HG02588 (cell line): ENCODE measurements around the gene KRTAP5-10.
"Not testable (repeated sequence)": the region's sequence is repeated elsewhere in the genome, so short reads cannot be mapped to it uniquely, and the experiment has no call there.

Experiments used
- ATAC-seq: cut with Tn5 transposase; IDR thresholded peaks from one replicate; pipeline ENCODE4 v1.9.1; 2021; ENCODE audit warnings: mild to moderate bottlenecking, moderate library complexity; ENCODE audit not compliant: unreplicated experiment

Gene KRTAP5-10

DNA sequence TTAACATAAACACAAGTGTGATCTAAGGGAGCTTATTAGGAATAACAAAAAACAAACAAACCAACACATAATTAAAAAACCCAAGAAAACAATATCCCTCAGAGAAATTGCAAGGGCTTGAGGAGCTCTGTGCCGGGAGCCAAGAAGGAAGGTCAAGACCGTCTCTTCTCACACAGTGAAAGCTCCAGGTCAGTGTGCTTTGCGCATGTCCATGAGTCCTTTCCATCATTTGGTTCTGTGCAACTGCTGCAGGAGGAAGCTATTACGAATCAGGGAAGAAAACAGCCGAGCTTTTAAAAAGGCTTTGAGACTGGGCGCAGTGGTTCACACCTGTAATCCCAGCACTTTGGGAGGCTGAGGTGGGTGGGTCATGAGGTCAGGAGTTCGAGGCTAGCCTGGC is 23.0 kb upstream of the KRTAP5-10 start:
- ATAC-seq: no peak

DNA sequence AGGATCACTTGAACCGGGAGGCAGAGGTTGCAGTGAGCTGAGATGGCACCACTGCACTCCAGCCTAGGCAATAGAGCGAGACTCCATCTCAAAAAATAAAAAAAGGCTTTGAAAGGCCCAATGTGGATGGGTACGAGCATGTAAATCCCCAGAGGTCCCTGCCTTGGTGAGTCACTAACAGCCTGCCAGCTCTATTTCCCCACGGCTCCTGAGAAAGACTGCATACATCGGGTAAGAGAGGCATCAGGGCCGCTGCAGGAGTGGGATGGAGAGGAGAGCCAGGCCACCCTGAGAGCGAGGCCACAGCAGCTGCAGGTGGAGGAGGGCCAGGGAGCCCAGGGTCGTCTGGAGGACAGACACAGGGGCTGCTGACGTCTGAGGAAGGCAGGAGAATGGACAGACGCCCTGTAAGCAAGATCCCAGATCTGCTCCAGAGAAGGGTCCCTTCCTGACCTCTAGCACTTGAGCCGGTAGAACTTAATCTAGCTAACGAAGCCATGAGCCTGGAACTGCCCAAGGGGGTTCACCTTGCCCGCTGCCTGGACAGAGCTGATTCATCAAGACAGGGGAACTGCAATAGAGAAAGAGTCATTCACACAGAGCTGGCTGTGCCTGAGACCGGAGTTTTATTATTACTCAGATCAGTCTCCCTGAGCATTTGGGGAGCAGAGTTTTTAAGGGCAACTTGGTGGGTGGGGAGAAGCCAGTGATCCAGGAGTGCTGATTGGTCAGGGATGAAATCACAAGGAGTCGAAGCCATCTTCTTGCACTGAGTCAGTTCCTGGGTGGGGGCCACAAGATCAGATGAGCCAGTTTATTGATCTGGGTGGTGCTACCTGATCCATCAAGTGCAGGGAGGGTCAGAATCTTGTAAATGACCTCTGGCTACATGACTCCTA is 22.2 kb upstream of the KRTAP5-10 start:
- ATAC-seq: no peak

DNA sequence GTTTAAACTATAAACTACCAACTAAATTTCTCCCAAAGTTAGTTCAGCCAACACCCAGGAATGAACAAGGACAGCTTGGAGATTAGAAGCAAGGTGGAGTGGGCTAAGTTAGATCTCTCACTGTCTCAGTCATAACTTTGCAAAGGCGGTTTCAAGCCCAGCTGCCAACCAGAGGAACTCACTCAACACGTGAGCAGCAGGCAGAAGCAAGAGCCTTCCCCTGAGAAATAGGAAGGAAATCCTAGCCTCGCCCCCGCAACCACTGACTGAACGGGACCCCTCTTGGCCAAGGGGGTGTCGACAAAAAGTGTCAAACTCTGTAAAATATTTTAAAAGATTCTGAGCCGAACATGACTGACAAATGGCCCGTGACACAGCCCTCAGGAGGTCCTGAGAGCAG is 21.5 kb upstream of the KRTAP5-10 start:
- no peak for ATAC-seq

DNA sequence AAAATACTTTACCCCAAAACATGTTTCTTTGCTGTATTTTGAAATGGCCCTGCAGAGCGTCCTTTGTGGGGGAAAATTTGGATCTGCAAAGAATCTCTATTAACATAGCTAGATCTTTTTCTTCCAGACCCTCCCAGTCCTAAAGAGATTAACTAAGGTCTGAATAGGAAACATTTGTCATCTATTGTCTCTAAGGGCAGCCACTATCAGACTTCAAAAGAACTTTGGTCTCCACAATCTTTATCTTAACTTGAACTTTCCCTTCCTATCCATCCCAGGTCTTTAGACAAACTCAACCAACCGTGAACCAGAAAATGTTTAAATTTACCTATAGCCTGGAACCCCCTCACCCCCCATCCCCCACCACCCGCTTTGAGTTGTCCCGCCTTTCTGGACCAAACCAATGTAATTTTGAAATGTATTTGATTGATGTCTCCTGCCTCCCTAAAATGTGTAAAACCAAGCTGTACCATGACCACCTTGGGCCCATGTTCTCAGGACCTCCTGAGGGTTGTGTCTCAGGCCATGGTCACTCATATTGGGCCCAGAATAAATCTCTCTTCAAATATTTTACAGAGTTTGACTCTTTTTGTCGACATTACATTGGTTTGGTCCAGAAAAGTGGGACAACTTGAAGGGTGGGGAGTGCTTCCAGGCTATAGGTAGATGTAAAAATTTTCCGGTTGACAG is 20.7 kb upstream of the KRTAP5-10 start:
- ATAC-seq: no peak

DNA sequence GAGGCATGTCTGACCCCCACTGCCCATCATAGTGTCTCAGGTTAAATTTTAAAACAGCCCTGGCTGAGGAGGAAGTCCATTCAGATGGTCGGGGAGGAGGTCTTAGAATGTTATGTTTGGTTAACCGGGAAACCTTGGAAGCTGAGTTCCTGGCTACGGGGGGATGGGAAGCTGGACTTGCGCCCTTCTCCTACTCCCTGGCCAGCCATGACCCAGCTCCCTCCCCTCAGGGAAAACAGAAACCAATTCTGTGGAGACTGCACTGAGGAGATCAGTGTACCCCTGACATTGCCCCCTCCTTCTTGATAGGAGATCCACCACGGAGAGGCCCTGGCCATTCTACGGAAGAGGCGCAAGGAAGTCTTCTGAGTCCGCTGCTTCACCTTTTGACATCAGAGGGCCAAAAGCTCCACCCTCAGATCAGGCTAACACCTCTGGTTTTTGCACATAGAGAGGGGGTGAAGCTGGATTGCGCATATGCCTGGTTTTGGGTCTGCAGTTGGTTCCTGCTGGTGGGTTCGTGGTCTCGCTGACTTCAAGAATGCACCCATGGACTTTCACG is 19.9 kb upstream of the KRTAP5-10 start:
- ATAC-seq: no peak

DNA sequence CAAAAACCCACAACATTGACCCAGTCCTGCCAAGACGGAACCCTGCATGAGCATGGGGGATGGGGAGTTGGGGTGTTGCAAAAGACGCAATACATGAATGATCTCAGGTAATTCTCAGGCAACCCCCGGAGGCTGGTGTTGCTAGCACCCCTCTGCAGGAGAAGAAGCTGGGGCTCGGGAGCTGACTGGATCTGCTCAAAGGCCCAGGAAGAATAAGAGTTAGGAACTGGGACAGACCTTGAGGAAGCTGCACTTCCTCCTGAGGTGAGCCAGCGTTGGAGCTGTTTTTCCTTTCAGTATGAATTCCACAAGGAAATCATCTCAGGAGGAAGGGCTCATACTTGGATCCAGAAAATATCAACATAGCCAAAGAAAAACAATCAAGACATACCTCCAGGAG is 17.2 kb upstream of the KRTAP5-10 start, which contains the start of gene KRTAP5-9:
Gene KRTAP5-9, plus strand, starts transcription at position 301 of the 400 bp plus-strand sequence. CDS start 238 bp downstream, outside the sequence.
- no peak for ATAC-seq

DNA sequence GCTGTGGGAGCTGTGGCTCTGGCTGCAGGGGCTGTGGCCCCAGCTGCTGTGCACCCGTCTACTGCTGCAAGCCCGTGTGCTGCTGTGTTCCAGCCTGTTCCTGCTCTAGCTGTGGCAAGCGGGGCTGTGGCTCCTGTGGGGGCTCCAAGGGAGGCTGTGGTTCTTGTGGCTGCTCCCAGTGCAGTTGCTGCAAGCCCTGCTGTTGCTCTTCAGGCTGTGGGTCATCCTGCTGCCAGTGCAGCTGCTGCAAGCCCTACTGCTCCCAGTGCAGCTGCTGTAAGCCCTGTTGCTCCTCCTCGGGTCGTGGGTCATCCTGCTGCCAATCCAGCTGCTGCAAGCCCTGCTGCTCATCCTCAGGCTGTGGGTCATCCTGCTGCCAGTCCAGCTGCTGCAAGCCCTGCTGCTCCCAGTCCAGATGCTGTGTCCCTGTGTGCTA is 16.6 kb upstream of the KRTAP5-10 start:
- no peak for ATAC-seq

DNA sequence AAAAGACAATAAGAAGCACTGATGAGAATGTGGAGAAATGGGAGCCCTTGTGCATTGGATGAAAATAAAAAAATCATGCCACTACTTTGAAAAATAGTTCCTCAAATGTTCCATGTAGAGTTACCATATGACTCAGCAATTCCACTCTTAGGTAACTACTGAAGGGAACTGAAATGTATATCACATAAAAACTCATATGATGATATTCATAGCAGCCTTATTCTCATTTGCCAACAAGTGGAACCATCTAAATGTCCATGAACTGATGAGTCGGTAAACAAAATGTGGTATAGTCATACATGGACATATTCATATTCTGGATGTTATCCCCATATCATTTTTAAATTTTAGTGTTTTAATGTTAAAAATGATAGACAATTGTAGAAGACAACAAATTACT is 13.7 kb upstream of the KRTAP5-10 start:
- ATAC-seq: no peak

DNA sequence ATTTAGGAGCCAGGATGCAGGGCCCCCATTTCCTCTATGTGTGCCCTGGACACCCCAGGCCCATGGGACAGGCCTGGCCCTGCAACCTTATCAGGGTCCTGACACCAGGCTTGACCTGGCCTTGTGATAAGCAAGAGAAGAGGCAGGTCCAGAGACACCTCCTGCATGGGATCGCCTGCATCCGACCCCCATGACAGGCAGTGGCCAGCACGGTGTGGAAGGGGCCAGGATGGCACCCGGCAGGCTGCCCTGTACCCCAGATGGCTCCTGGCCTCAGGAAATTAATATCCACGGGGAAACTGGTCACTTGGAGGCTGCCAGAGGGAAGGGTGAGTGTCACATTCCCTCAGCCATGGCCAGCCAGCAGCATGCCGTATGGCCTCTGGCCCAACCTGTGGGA is 10.4 kb upstream of the KRTAP5-10 start:
- ATAC-seq: no peak

DNA sequence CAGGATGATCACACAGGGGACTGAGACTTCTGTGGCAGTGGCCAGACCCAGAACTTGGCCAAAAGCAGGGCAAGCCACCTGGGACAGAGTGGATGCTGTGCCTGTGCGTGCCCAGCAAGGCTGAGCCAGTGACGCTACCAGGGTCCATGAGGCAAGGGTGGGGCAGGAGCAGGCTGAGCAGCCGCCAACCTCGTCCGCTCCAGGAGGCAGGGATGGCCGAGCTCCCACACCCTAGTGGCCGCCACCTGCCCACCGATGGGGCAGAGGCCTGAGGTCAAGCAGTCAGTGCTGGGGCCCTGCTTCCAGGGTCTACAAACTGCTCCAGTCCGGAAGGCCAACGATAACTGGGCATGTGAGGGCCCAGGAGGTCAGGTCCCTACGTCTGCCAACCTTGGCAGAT is 9.9 kb upstream of the KRTAP5-10 start:
- no peak for ATAC-seq

DNA sequence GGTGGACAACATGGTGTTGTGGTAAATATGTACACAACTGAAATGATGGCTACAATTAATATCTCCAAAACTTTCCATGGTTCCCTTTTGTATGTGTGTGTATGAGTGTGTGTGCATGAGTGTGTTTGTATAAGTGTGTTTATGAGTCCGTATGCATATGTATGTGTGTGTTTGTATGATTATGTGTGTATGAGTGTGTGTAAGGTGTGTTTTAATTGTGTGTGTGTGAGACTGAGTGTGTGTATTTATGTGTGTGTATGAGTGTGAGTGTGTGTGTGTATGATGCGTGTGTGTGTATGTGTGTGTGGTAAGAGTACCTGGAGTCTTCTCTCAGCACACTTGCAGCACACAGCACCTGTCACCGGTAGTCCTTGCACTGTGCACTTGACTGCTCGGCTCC is 9.3 kb upstream of the KRTAP5-10 start:
- ATAC-seq: no peak

DNA sequence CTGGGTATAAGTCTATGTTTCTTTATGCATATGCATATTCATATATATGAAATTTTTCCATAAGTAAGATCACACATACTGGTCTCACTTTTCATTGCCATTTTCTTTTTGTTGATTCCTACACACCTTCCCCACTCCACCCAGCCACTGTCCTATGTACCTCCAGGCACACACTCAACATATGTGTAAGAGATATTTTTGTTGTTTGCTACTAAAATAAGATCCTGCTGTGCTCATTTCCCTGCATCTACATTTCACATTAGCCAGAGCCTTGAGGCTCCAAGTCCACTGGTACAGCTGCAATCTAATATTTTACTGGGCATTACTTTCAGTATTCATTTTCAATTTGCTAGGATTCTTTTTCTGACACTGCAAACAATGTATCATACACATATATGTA is 8.1 kb upstream of the KRTAP5-10 start:
- ATAC-seq: no peak

DNA sequence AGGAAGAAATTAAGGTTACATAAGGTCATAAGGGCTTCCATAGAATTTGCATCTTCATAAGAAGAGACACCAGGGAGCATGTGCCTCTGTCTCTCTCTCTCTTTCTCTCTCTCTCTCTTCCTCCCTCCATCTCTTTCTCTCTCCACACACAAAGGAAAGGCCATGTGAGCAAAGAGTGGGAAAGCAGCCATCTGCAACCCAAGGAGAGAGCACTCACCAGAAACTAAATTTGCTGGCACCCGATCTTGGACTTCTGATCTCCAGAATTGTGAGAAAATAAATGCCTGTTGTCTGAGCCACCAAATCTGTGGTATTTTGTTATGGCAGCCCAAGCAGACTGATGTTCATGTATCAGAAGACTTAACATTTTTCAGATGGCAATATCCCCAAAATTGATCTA is 6.4 kb upstream of the KRTAP5-10 start:
- ATAC-seq: no peak

DNA sequence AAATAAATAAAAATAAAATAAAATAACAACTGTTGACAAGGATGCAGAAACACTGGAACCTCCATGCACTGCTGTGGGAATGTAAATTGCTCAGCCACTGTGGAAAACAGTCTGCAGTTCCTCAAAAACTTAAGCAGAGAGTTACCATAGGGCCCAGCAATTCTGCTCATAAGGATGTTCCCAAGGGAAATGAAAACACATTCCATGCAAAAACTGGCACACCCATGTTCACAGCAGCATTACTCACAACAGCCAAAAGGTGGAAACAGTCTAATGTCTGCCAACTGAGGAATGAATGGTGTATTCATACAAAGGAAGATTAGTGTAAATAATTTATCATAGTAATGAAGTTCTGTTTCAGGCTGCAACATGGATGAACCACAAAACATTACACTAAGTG is 3.2 kb upstream of the KRTAP5-10 start:
- no peak for ATAC-seq

DNA sequence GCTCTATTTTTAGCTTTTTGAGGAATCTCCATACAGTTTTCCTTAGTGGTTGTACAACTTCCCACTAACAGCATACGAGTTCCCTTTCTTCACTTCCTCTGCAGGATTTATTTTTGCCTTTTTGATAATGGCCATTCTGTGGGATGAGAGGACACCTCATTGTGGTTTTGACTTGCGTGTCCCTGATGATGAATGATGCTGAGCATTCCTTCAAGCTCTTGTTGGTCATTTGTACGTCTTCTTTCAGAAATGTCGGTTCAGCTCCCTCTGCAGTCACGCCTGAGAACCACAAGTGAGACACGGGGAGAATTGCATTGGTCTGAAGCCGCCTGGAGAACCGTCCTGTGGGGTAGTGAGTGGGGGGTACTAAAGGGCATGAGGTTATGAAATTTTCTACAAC is 2.0 kb upstream of the KRTAP5-10 start:
- no peak for ATAC-seq

DNA sequence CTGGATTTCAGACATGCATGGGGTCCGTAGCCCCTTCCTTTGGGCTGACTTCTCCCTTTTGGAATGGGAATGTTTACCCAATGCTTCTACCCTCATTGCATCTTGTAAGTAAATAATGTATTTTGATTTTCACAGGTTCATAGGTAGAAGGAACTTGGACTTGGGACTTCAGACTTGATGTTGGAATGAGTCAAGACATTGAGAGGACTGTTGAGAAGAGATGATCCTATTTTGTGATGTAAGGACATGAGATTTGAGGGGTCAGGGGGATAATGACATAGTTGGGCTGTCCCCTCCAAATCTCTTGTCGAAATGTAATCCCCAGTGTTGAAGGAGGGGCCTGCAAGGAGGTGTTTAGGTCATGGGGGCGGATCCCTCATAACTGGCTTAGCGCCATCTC is 933 bp upstream of the KRTAP5-10 start:
- no peak for ATAC-seq

DNA sequence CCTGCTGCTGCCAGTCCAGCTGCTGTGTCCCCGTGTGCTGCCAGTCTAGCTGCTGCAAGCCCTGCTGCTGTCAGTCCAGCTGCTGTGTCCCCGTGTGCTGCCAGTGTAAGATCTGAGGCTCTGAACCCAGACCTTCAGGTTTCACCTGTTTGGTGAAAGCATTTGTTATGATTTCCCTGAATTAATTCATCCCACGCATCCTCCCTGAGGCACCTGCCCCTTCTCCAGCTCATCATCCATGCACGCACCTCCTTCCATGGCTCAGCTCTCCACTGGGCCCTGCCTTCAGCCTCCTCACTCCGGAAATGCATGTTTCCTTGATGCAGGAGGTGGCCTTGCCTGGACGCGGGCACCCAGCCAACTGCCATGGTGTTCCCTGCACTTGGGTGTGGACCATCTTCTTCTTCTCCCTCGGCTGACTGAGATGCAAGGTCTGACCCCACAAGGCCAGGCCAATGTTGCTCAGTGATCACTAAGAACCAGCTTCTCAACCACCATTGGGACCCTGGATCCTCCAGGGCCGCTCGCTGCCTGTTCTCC is 788 bp downstream of the KRTAP5-10 start:
- no peak for ATAC-seq

DNA sequence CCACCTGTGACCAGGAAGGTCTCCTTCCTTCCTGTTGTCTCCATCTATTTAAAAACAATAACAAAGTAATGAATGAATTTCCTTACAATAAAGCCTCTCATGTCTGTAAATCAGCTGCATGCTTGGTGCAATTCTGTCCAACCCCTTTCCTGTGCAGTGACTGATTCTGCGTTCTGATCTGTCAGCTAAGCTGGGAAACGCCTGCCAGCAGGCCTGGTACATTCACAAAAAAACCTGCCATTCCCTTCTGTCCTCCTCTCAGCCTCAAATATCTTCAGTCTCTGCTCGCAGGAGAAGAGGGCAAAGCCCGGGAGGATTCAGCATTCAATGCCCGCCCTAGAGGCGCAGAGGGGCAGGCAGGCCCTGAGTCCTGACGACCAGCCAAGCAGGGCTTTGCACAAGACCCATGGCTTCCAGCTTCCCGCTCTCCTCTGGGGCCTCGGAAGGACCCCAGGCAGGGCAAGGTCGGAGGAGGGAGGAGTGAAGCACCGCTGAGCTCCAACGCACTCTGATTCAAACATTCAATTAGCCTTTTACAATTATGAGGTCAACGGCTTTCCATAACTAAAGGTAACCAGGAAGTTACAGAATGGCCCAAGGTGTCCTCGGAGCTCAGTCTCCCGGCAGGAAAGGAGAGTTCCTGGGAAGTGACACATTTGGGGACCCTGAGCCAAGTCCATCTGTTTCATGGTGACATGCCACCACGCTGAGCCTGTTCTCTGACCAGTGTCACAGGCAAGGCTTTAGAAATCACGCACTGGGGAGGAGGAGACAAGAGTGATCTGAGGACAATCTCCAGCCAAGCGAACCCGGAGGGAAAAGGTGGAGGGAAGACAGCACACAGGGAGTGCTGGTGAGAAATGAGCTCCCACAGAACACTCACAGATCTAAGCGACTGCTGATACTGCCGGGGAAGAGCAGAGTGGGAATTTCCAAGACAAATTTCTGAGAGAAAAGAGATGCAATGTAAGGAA is 1.6 kb downstream of the KRTAP5-10 start:
- not testable (repeated sequence) for ATAC-seq

DNA sequence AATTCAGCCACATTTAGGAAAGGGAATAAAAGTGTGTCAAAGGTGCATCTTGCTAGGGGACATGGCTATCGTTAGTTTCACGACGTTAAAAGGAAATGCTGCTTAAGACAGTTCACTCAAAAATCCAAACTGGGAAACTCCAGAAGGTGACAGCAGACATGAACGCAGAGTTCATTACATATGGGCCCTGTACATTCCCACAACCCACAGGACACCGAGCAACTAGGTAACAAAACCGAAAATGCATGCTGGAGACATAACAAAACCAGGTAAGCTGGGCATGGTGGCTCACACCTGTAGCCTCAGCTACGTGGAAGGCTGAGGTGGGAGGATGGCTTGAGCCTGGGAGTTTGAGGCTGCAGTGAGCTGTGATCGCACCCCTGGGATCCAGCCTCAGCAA is 2.3 kb downstream of the KRTAP5-10 start:
- not testable (repeated sequence) for ATAC-seq

DNA sequence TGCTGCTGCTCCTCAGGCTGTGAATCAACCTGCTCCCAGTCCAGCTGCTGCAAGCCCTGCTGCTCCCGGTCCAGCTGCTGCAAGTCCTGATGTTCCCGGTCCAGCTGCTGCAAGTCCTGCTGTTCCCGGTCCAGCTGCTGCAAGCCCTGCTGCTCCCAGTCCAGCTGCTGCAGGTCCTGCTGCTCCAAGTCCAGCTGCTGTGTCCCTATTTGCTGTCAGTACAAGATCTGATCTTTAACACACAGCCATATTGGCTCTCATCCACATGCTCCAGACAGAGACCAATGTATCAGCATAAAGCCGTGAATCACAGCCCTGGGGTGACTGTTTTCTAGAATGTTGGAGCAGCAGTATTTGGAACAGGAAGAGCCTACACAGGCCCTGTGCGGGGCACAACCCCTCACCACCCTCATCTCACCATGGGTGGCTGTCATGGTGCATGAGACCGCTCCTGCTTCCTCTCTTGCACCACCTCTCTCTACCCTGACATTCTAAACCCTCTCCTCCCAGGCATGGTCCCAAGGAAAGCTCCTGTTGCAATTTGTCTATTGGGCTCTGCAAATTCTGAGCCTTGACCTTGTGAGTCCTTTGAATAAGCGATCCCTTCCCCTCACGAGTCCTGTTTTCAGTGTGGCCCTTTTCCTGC is 3.5 kb downstream of the KRTAP5-10 start:
- no peak for ATAC-seq
